Renal cortical epithelial cell (primary cell): ENCODE results near the gene RAX. TPM values are rescaled to one million over a fixed set of nuclear protein-coding genes. Genes with fewer than 3 reads are reported as not detected.

Experiments
- DNase-seq: peaks from one replicate; pipeline ENCODE4 v3.0.0-alpha.2; 2011; ENCODE audit warnings: low read depth
- total RNA-seq: library from RNA; depleted of rRNA; stranded (reverse); fragments of >200 nt; gene quantifications from 2 replicates; pipeline ENCODE4 v1.2.3, GENCODE V29; 2014

RAX gene
- not detected in 2 replicates for total RNA-seq

GRCh38 chr18:59272891-59273758 is at the start of gene RAX:
Gene RAX (minus strand): TSS chr18:59273454. CDS start chr18:59273206, 248 bp downstream.
- DNase-seq = no peak

DNA sequence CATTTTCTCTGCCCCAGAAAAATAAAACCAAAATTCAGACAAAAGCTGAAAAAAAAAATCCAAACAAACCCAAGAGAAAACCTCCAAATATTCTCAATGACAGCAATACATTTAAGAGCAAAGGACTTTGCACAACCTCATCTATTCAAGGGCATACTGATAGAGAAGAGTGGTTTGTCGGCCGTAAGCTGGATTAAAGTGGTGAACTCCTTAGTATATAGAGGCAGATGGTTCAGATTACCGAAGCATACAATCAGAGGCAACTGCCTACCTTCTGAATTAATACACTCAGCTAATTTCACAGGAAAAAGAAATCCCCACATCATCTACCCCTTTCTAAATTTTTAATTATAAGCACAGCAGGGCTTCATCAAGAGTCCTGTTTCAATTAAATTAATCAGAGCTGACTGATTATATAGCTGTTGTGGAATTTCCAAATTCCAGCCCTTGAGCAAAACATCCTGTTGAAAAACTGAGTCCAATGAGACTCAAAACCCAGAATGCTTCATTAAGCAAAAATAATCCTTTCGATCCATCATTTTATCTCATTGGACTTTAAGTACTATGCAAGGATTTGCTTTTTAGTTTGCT is 45.3 kb upstream of the RAX start, which contains the start of gene CPLX4:
CPLX4 (minus strand) TSS at position 190 of the 591 bp plus-strand sequence; CDS start at position 3, 187 bp downstream.
- DNase-seq = no peak

GRCh38 chr18:59311631-59312030 is 38.4 kb upstream of the RAX start:
- DNase-seq = peak; percentile 7

GRCh38 chr18:59308938-59309260 is 35.6 kb upstream of the RAX start:
- no peak for DNase-seq

DNA sequence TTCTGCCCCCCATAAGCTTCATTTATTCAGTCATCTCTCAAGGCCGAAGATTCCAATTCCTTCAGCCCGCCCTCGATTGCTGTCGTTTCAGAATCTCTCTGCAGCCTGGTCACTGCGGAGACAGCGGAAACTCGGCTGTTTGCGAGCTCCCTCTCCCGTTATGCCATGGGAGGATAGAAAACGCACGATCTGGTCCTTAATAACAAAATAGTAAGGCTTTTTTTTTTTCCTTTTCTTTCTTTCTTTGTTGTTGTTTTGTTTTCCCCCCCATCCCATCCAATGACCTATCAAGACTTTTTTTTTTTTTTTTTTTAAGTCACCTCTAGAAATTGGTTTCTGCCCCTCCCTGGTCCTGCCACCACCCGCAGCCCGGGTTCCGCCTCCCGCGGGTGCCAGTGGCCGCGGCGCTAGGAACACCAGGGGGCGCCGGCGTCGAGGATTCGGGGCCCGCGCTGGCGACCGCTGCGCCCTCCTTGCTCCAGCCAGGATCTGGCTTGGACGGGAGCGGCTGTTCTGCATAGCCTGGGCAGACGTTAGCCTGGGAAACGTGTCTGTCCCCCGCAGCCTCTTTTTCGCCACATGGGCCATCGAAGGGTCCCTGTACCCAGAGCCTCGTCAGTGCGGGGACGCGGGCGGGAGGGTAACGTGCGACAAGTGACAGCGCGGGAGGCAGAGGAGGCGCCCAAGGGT is 35.1 kb upstream of the RAX start:
- peak; percentile 28 for DNase-seq

- DNase-seq = no peak
Observed at GRCh38 chr18:59306640-59307039, 33.4 kb upstream of the RAX start.

DNA sequence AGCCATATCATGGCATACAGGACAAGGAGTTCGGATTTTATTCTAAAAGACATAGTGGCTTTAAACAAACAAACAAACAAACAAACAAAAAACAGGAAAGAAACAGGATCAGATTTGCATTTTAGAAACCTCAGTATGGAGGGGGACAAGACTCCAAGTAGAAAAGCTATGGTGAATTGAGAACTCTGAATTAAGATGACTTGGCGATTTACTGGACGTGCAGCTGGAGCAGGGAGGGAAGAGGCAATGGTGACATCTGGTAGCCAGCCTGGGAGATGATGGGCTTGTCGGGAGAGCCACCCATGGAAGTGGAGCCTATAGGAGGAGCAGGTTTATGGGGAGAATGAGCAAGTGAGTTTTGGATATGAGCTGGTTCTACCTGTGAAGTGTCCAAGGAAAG is 32.0 kb upstream of the RAX start:
- DNase-seq = no peak

GRCh38 chr18:59303656-59304195 is 30.5 kb upstream of the RAX start:
- DNase-seq = no peak

GRCh38 chr18:59303006-59303405 is 29.8 kb upstream of the RAX start:
- no peak for DNase-seq

DNA sequence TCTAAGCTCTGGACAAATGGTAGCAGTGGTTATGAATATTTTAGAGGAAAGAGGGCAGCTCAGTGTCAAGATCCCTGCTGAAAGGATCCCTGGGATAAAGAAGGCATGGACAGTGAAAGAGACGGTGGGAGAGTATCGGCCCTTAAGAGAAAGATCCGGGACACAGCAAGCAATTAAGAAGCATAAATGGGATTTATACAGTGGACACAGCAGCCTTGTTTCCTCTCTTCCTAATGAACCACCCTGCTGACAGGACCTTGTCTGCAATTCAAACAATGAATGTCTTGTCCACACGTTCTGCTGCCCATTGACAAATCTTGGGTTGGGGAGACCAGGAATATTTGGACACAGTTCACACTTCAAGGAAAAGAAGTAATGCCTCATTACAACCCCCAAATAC is 28.7 kb upstream of the RAX start:
- no peak for DNase-seq

- DNase-seq = peak; percentile 41
Observed at GRCh38 chr18:59300676-59301285, 27.5 kb upstream of the RAX start.

DNA sequence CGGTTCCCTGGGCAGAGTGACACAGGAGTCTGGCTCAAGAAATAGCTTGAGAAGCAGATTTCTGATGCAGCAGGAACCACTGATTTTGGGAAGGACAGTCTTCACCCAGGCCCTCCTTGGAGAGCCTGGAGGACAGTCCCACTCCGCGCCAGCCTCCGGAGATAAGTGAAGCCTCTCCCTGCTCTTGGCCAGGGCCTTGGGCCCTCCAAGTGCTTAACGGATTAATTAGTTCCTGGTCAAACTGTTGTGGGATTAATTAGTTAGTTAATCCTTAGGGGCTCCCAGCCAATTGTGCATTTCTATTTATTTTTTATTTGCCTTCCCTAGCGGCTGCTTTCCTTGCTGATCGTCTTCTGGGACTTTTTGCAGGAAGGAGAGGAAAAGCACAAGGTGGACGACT is 25.6 kb upstream of the RAX start:
- no peak for DNase-seq

- DNase-seq = no peak
Observed at GRCh38 chr18:59293317-59293716, 20.1 kb upstream of the RAX start.

GRCh38 chr18:59286341-59286740 is 13.1 kb upstream of the RAX start:
- no peak for DNase-seq

- no peak for DNase-seq
Observed at GRCh38 chr18:59282341-59282740, 9.1 kb upstream of the RAX start.

DNA sequence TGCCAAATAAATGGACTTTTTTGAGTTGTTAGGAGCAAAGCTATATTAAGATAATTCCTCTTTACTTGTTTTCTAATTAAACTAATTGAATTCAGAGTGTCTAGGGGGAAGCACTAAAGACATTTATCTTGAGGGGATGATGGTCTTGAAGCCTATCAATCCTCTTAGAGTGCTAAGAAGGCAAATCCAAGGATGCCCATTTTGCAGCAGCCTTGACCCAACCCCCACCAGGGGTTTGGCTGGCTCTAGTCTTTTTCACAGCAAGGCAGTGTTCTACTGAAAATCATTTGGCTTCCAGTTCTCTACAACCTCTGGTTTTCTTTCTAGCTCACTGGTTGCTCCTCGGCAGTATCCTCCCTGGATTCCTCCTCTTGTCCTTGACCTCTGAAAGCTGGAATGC is 6.5 kb upstream of the RAX start:
- no peak for DNase-seq

DNA sequence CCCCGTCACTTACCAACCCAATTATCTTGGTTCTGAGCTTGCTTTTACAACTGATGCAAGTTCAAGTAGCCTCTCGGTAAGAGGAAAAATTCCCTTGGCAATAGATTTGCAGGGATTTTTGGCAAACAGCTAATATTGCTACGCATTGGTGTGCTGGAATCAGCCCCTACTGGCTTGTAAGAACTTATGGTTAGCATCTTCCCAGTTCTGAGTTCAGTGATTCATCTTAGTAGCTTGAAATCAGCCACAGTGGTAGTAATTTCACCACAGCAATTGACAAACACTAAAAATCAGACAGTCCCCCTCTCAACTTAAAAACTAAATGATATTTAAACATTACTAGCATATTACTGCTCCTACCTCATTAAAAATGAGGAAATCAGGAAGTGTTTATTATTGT is 5.9 kb upstream of the RAX start:
- no peak for DNase-seq

- no peak for DNase-seq
Observed at GRCh38 chr18:59278793-59279192, 5.5 kb upstream of the RAX start.

- no peak for DNase-seq
Observed at GRCh38 chr18:59276047-59276446, 2.8 kb upstream of the RAX start.

- DNase-seq = no peak
Observed at GRCh38 chr18:59275406-59275949, 2.2 kb upstream of the RAX start.

DNA sequence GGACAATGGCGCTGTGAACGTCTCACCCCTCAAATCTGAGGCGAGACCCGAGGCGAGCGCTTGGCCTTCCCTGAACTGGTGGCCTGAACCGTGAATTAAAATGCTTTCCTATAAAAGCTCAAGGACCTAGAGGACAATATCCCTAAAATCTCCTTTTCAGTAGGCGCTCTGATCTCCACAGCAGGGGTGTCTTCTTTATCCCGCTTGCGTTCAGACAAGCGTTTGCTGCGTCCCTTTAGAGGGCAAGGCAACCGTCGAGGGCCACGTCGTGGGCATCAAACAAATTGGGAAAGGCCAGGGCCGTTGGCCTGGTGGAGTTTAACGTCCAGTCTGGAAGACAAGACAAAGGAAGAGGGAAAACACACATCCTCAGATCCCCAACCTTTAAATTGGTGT is 1.3 kb upstream of the RAX start:
- DNase-seq = no peak
